DND-41 (cell line): ENCODE data around the gene C17orf50.

ENCODE experiments used
- ATAC-seq: fragments of 200-7000 bp; cut with Tn5 transposase; 3 replicates; pipeline ENCODE4 v1.9.1; 2021; ENCODE audit warnings: low read depth; ENCODE audit not compliant: insufficient read depth
- DNase-seq: peaks from one replicate; pipeline ENCODE4 v3.0.0-alpha.2; 2020
- H2AFZ ChIP-seq: 2 replicates; pipeline ENCODE4 v1.6.0; 2012; ENCODE audit warnings: low read depth, low read length
- H3K27ac ChIP-seq: 2 replicates; pipeline ENCODE4 v1.5.1; 2012; ENCODE audit warnings: low read length, inconsistent platforms
- H3K27me3 ChIP-seq: fragments of 200-600 bp; sonication (generic); 2 replicates; pipeline ENCODE4 v1.6.0; 2012; ENCODE audit warnings: low read length, mild to moderate bottlenecking, inconsistent platforms; ENCODE audit not compliant: insufficient read depth, poor library complexity
- H3K36me3 ChIP-seq: 2 replicates; pipeline ENCODE4 v1.5.1; 2012; ENCODE audit warnings: low read length, inconsistent platforms; ENCODE audit not compliant: insufficient read depth
- H3K4me1 ChIP-seq: 2 replicates; pipeline ENCODE4 v1.5.1; 2012; ENCODE audit warnings: mild to moderate bottlenecking, low read length; ENCODE audit not compliant: insufficient read depth
- H3K4me2 ChIP-seq: 2 replicates; pipeline ENCODE4 v1.6.0; 2012; ENCODE audit warnings: mild to moderate bottlenecking, moderate library complexity, low read length, inconsistent platforms; ENCODE audit not compliant: insufficient read depth
- H3K4me3 ChIP-seq, 2 experiments: fragments of 200-600 bp in 1 of 2; shearing (Covaris generic) in 1 of 2; 2 replicates each; pipeline ENCODE4 v1.5.1; 2012 to 2016; ENCODE audit warnings: inconsistent platforms in 2 of 2, low read length in 2 of 2, mild to moderate bottlenecking in 2 of 2, low read depth in 1 of 2, moderate library complexity in 1 of 2
- H3K79me2 ChIP-seq: 2 replicates; pipeline ENCODE4 v1.6.0; 2012; ENCODE audit warnings: low read length, inconsistent platforms; ENCODE audit not compliant: insufficient read depth
- H3K9ac ChIP-seq: 2 replicates; pipeline ENCODE4 v1.6.0; 2012; ENCODE audit warnings: low read depth, mild to moderate bottlenecking, inconsistent platforms, low read length, moderate library complexity
- H3K9me3 ChIP-seq: 2 replicates; pipeline ENCODE4 v1.5.1; 2012; ENCODE audit warnings: low read length, moderate library complexity, mild to moderate bottlenecking, inconsistent platforms; ENCODE audit not compliant: insufficient read depth, severe bottlenecking
- H4K20me1 ChIP-seq: 2 replicates; pipeline ENCODE4 v1.6.0; 2012; ENCODE audit warnings: low read length; ENCODE audit not compliant: insufficient read depth
- CTCF ChIP-seq: IDR thresholded peaks from 2 replicates; pipeline ENCODE4 v1.5.1; 2012; ENCODE audit warnings: borderline replicate concordance, low read length, moderate library complexity, mild to moderate bottlenecking; ENCODE audit not compliant: poor library complexity, severe bottlenecking; ENCODE audit errors: extremely low read depth
- EZH2 ChIP-seq: IDR thresholded peaks from 3 replicates; pipeline ENCODE4 v1.6.1; 2012; ENCODE audit warnings: borderline replicate concordance, low read depth, mild to moderate bottlenecking, moderate library complexity, low read length, inconsistent platforms; ENCODE audit not compliant: severe bottlenecking

C17orf50 gene

DNA sequence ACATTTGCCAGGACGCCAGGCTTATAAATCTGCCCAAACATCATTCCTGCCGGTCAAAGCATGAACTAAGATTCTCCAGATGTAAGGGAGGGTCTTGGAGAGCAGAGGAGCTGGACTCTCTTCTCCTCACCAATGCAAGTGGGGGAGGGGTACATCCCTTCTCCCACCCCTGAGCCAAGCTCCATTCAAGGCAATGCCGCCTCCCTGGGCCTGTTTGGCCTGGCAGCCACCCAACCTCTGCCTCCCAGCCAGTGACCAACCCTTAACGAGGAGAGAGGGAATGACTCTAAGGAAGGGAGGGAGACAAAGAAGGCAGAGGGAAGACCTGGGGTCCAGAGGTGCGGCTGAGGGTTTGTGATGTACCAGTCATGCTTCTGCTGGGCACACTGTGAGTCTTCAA lies 13.8 kb downstream of the C17orf50 start:
- peaks cover 14% of the 10 kb centered on the region for H3K27me3 ChIP-seq
- ATAC-seq = no peak
- no peak overlapping the region for H2AFZ ChIP-seq

DNA sequence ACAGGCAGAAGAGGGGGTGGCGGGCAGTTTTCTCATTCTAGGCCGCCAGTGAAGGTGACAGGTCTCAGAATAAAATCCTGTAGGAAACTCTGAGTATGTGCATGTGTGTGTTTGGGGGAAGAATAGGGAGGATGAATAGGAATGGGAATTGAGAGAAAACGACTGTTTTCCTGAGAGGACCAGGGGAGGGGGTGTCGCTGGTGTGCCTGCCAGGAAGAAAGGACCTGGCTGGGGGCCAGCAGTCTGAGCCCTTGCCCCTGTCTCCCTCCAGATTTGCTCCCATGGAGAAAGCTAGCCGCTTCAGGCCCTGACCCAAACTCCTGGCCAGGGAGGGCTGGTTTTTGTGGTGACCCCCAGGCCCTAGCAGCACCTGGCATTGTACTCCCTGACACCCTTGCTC lies 14.4 kb downstream of the C17orf50 start:
- Histone ChIP-seq H3K36me3 (no peaks in the 10 kb centered on the region), H3K4me3 (no peak overlapping the region), H3K4me2 (no peak overlapping the region), H3K27me3 (peaks cover 14% of the 10 kb centered on the region), H3K9ac (no peak overlapping the region), H2AFZ (no peak overlapping the region), H3K9me3 (no peaks in the 10 kb centered on the region), H3K79me2 (no peaks in the 10 kb centered on the region), H3K4me1 (no peaks in the 10 kb centered on the region), H4K20me1 (0 out of 2 replicates have a peak, but pooled peaks cover 7% of the 10 kb centered on the region), H3K27ac (no peak overlapping the region)
- ATAC-seq = no peak
- TF ChIP-seq CTCF (no peak), EZH2 (no peak)
- DNase-seq = no peak

More for the DNA sequence above, 13.8 kb downstream of the C17orf50 start:
- Histone ChIP-seq H3K4me3 (no peak overlapping the region), H3K9me3 (no peaks in the 10 kb centered on the region), H3K36me3 (no peaks in the 10 kb centered on the region), H3K4me1 (no peaks in the 10 kb centered on the region), H4K20me1 (0 out of 2 replicates have a peak, but pooled peaks cover 7% of the 10 kb centered on the region), H3K4me2 (no peak overlapping the region), H3K79me2 (no peaks in the 10 kb centered on the region), H3K27ac (no peak overlapping the region), H3K9ac (no peak overlapping the region)
- no peak for TF ChIP-seq CTCF
- TF ChIP-seq EZH2 = no peak
- DNase-seq = no peak

- Histone ChIP-seq H3K27ac (no peak overlapping the region), H4K20me1 (0 out of 2 replicates have a peak, but pooled peaks cover 7% of the 10 kb centered on the region), H3K4me1 (no peaks in the 10 kb centered on the region), H2AFZ (no peak overlapping the region), H3K9me3 (no peaks in the 10 kb centered on the region), H3K4me3 (no peak overlapping the region), H3K27me3 (peaks cover 14% of the 10 kb centered on the region), H3K79me2 (no peaks in the 10 kb centered on the region), H3K9ac (no peak overlapping the region), H3K36me3 (no peaks in the 10 kb centered on the region), H3K4me2 (no peak overlapping the region)
- DNase-seq = no peak
- TF ChIP-seq CTCF = no peak
- TF ChIP-seq EZH2 = no peak
- no peak for ATAC-seq
These were observed 14.9 kb downstream of the C17orf50 start for GRCh38 chr17:35775583-35775982.
